CD14-positive monocyte (primary cell): ENCODE results near the gene KCNJ1. TPM values are rescaled to one million over a fixed set of nuclear protein-coding genes. Genes with fewer than 3 reads are reported as not detected.

ENCODE experiments used
- DNase-seq, 3 donors: peaks; one replicate each; pipeline ENCODE4 v3.0.0-alpha.2; 2011 to 2022
- H2AFZ ChIP-seq: 2 replicates; pipeline ENCODE4 v1.6.0; 2012; ENCODE audit warnings: mild to moderate bottlenecking, low read depth, low read length, inconsistent platforms; ENCODE audit not compliant: insufficient read depth, poor library complexity, severe bottlenecking
- H3K27ac ChIP-seq, 2 donors: 1 replicate in 1 of 2; 2 replicates in 1 of 2; pipeline ENCODE4 v1.5.1; 2012 to 2013; ENCODE audit warnings: low read length in 2 of 2, control low read depth in 1 of 2, inconsistent platforms in 1 of 2, low read depth in 1 of 2, mild to moderate bottlenecking in 1 of 2
- H3K27me3 ChIP-seq, 2 donors: one replicate each; pipeline versions ENCODE4 v1.6.0 to v1.6.1; 2011 to 2013; ENCODE audit warnings: low read length in 2 of 2; ENCODE audit not compliant: control insufficient read depth in 2 of 2, insufficient read depth in 2 of 2
- H3K36me3 ChIP-seq, 2 donors: replicated peaks in 1 of 2; 1 replicate in 1 of 2; 2 replicates in 1 of 2; pipeline versions ENCODE4 v1.5.1 to v1.6.1; 2012 to 2013; ENCODE audit warnings: low read length in 2 of 2, control low read depth in 1 of 2, inconsistent platforms in 1 of 2, mild to moderate bottlenecking in 1 of 2; ENCODE audit not compliant: insufficient read depth in 2 of 2, control insufficient read depth in 1 of 2
- H3K4me1 ChIP-seq, 2 donors: 1 replicate in 1 of 2; 2 replicates in 1 of 2; pipeline versions ENCODE4 v1.5.1 to v1.6.1; 2012 to 2013; ENCODE audit warnings: low read length in 2 of 2, control low read depth in 1 of 2, inconsistent platforms in 1 of 2, mild to moderate bottlenecking in 1 of 2, moderate library complexity in 1 of 2; ENCODE audit not compliant: insufficient read depth in 2 of 2, control insufficient read depth in 1 of 2
- H3K4me2 ChIP-seq: replicated peaks from 2 replicates; pipeline ENCODE3; 2012; ENCODE audit warnings: low read length, moderate library complexity, mild to moderate bottlenecking; ENCODE audit not compliant: poor library complexity, severe bottlenecking; ENCODE audit errors: extremely low read depth
- H3K4me3 ChIP-seq, 3 experiments: fragments of 200-600 bp in 1 of 3; sonication (generic) in 1 of 3; replicated peaks in 1 of 3; 1 replicate in 2 of 3; 2 replicates in 1 of 3; pipeline ENCODE4 v1.5.1; 2011 to 2013; ENCODE audit warnings: low read length in 3 of 3, mild to moderate bottlenecking in 3 of 3, control low read depth in 2 of 3, low read depth in 2 of 3, inconsistent platforms in 1 of 3, moderate library complexity in 1 of 3
- H3K79me2 ChIP-seq: 2 replicates; pipeline ENCODE4 v1.6.0; 2012; ENCODE audit warnings: mild to moderate bottlenecking, control low read depth, inconsistent platforms, low read length, moderate library complexity; ENCODE audit not compliant: insufficient read depth
- H3K9ac ChIP-seq: 2 replicates; pipeline ENCODE4 v1.6.0; 2017; ENCODE audit warnings: low read length, mild to moderate bottlenecking; ENCODE audit not compliant: insufficient read depth, poor library complexity, severe bottlenecking
- H3K9me3 ChIP-seq, 2 donors: replicated peaks in 1 of 2; 1 replicate in 1 of 2; 2 replicates in 1 of 2; pipeline versions ENCODE4 v1.5.1 to v1.6.1; 2012 to 2013; ENCODE audit warnings: low read length in 2 of 2, control low read depth in 1 of 2; ENCODE audit not compliant: control insufficient read depth in 1 of 2, insufficient read depth in 1 of 2
- H4K20me1 ChIP-seq: 2 replicates; pipeline ENCODE4 v1.6.0; 2012; ENCODE audit warnings: mild to moderate bottlenecking, low read length, control low read depth, moderate library complexity; ENCODE audit not compliant: insufficient read depth
- H3K27ac Mint-ChIP-seq, 7 donors: one replicate each; pipeline ENCODE4 v1.8.0; 2020; ENCODE audit warnings: mild to moderate bottlenecking in 7 of 7, mixed read lengths in 7 of 7, moderate library complexity in 6 of 7, inconsistent platforms in 2 of 7
- H3K27me3 Mint-ChIP-seq, 3 donors: one replicate each; pipeline ENCODE4 v1.8.0; 2021 to 2022; ENCODE audit warnings: low read depth in 3 of 3, mild to moderate bottlenecking in 3 of 3, mixed read lengths in 3 of 3, moderate library complexity in 3 of 3, inconsistent platforms in 1 of 3
- H3K36me3 Mint-ChIP-seq, 2 donors: one replicate each; pipeline ENCODE4 v1.8.0; 2020; ENCODE audit warnings: mixed read lengths in 2 of 2, inconsistent platforms in 1 of 2, mild to moderate bottlenecking in 1 of 2
- H3K4me1 Mint-ChIP-seq: one replicate; pipeline ENCODE4 v1.8.0; 2020; ENCODE audit warnings: mild to moderate bottlenecking, mixed read lengths
- H3K4me3 Mint-ChIP-seq, 2 donors: one replicate each; pipeline ENCODE4 v1.8.0; 2020; ENCODE audit warnings: mild to moderate bottlenecking in 2 of 2, mixed read lengths in 2 of 2, moderate library complexity in 1 of 2
- H3K9me3 Mint-ChIP-seq, 7 donors: one replicate each; pipeline ENCODE4 v1.8.0; 2020 to 2022; ENCODE audit warnings: mixed read lengths in 7 of 7, mild to moderate bottlenecking in 6 of 7, moderate library complexity in 6 of 7, inconsistent platforms in 2 of 7
- CTCF ChIP-seq: fragments of 200-600 bp; IDR thresholded peaks from one replicate; pipeline ENCODE4 v1.8.0; 2022; ENCODE audit warnings: antibody characterized with exemption, mild to moderate bottlenecking
- WGBS: methylation state at CpG from one replicate; pipeline ENCODE4 v1.1.5; 2013; ENCODE audit warnings: missing lambda C conversion rate; ENCODE audit not compliant: insufficient coverage; 5-methylcytosine and 5-hydroxymethylcytosine counted together
- intact Hi-C, 2 donors: fragments of 100-400 bp; cut with micrococcal nuclease; formaldehyde crosslinking; loops; one replicate each; pipeline versions ENCODE4 v1.15.0 to v1.15.1; 2023
- polyA plus RNA-seq, 3 donors: library from polyadenylated mRNA; depleted of rRNA in 1 of 3; unstranded in 2 of 3; stranded (reverse) in 1 of 3; fragments of 300-500 nt in 2 of 3; fragments of >200 nt in 1 of 3; fragmentation: Illumina TruSeq in 2 of 3; gene quantifications; 1 replicate in 2 of 3; 2 replicates in 1 of 3; pipeline ENCODE4 v1.2.3, GENCODE V29; 2012 to 2021

KCNJ1 gene
- polyA plus RNA-seq, 3 donors: 0.12 to 0.47 TPM; not detected in 1

- H3K27me3 Mint-ChIP-seq: peaks cover 2 to 5% (median 3%) of the 10 kb centered on the region in 3 donors
- no peaks in the 10 kb centered on the region for H3K36me3 ChIP-seq
- no peaks in the 10 kb centered on the region for H3K4me1 ChIP-seq
- H3K27ac Mint-ChIP-seq: no peak overlapping the region
- no peaks in the 10 kb centered on the region for H3K27me3 ChIP-seq
- DNase-seq: no peak
- no peak overlapping the region for H3K4me3 Mint-ChIP-seq
- H3K4me1 Mint-ChIP-seq: no peaks in the 10 kb centered on the region
- 100% methylated on average over 3 of the region's 6 CpGs for WGBS
- TF ChIP-seq CTCF: no peak
- H3K4me3 ChIP-seq: no peak overlapping the region
- H3K36me3 Mint-ChIP-seq: no peaks in the 10 kb centered on the region
- intact Hi-C loops: no loop called here
- H3K9me3 ChIP-seq: no peaks in the 10 kb centered on the region
- H3K79me2 ChIP-seq: no peaks in the 10 kb centered on the region
- no peak overlapping the region for H2AFZ ChIP-seq
- no peaks in the 10 kb centered on the region for H4K20me1 ChIP-seq
- no peak overlapping the region for H3K4me2 ChIP-seq
- H3K27ac ChIP-seq: no peak overlapping the region
- H3K9ac ChIP-seq: no peak overlapping the region
- H3K9me3 Mint-ChIP-seq: no peaks in the 10 kb centered on the region
Observed at GRCh38 chr11:128872094-128872493, 5.0 kb upstream of the KCNJ1 start.

- Histone ChIP-seq H3K36me3 (no peaks in the 10 kb centered on the region), H3K9me3 (no peaks in the 10 kb centered on the region), H3K9ac (no peak overlapping the region), H4K20me1 (no peaks in the 10 kb centered on the region), H3K4me2 (no peak overlapping the region), H3K4me1 (no peaks in the 10 kb centered on the region), H3K27me3 (no peaks in the 10 kb centered on the region), H3K79me2 (no peaks in the 10 kb centered on the region), H3K27ac (no peak overlapping the region), H3K4me3 (no peak overlapping the region), H2AFZ (no peak overlapping the region)
- Mint-ChIP-seq H3K9me3 (no peaks in the 10 kb centered on the region), H3K4me3 (no peak overlapping the region), H3K4me1 (no peaks in the 10 kb centered on the region), H3K36me3 (no peaks in the 10 kb centered on the region), H3K27me3 (peaks cover 2 to 5% (median 2%) of the 10 kb centered on the region in 3 donors), H3K27ac (peak overlapping the region in 1 of 7 donors; percentile 10)
- DNase-seq: no peak
- TF ChIP-seq CTCF: no peak
- WGBS: 100% methylated on average over 1 of the region's 6 CpGs
- intact Hi-C loops: no loop called here
Observed at GRCh38 chr11:128871168-128871610, 4.1 kb upstream of the KCNJ1 start.
